Measurements from ENCODE around the gene OLFML2B. TPM values are rescaled to one million over a fixed set of nuclear protein-coding genes. Genes with fewer than 3 reads are reported as not detected.

Gene OLFML2B
- total RNA-seq, 1 experiment from 2014 or later = not detected

- POLR2A ChIA-PET (ENCODE audit: unreplicated experiment) = no interaction called here
- intact Hi-C loops (cut with micrococcal nuclease; ENCODE audit: unreplicated experiment) = no loop called here
- H3K27me3 ChIP-seq (ENCODE audit: insufficient read depth, low read depth) = peaks cover 10% of the 10 kb centered on the region; the same call in 1 of the 2 replicates
- no peaks in the 10 kb centered on the region for H3K9me2 ChIP-seq (ENCODE audit: insufficient read depth)
- H3K9me3 ChIP-seq (ENCODE audit: insufficient read depth, low read depth) = peaks cover 4% of the 10 kb centered on the region; the same call in 1 of the 2 replicates
- no peaks in the 10 kb centered on the region for H3F3A ChIP-seq (ENCODE audit: insufficient read depth, low read depth)
- CTCF ChIA-PET = no interaction called here
- H3K36me3 ChIP-seq (ENCODE audit: low read depth) = no peaks in the 10 kb centered on the region
- no TSS peak for BruUV-seq (replicated peaks)
- H3K4me2 ChIP-seq = no peak overlapping the region
- no peaks in the 10 kb centered on the region for H4K20me1 ChIP-seq (ENCODE audit: insufficient read depth)
- no peak overlapping the region for H3K4me3 ChIP-seq
- no peak overlapping the region for H3K27ac ChIP-seq
- TF ChIP-seq EZH2 (IDR thresholded peaks at IDR 0.05; ENCODE audit: low read depth) (no peak), CTCF (conservative IDR thresholded peaks at IDR 0.05) (no peak)
- no peaks in the 10 kb centered on the region for H3K79me2 ChIP-seq (ENCODE audit: low read depth)
- no peaks in the 10 kb centered on the region for H3K4me1 ChIP-seq (replicated peaks; ENCODE audit: insufficient read depth)
- H2AFZ ChIP-seq = no peak overlapping the region
- no peak for DNase-seq
Measured at GRCh38 chr1:162011337-162012012, 12.2 kb downstream of the OLFML2B start.

DNA sequence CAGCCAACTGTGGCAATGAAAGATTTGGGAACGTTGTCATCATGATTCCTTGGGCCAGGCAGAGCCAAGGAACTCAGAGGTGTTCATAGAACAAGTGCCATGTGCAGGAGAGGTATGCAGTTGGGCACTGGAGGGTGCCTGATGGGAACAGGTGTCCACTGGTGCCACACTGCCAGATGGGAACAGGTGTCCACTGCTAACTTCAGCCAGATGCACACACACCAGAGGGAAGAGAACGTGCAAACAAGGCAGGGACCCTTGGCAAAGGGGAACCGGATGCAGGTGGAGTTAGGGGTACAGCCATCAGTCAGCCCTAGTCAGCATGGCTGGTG, 13.5 kb downstream of the OLFML2B start:
- no peaks in the 10 kb centered on the region for H3K36me3 ChIP-seq (ENCODE audit: low read depth)
- no TSS peak for BruUV-seq (replicated peaks)

GRCh38 chr1:162009501-162010174, 14.0 kb downstream of the OLFML2B start:
- Histone ChIP-seq H3K9me3 (ENCODE audit: insufficient read depth, low read depth) (peaks cover 4% of the 10 kb centered on the region; the same call in 1 of the 2 replicates), H3K36me3 (ENCODE audit: low read depth) (no peaks in the 10 kb centered on the region), H3K79me2 (ENCODE audit: low read depth) (no peaks in the 10 kb centered on the region), H4K20me1 (ENCODE audit: insufficient read depth) (no peaks in the 10 kb centered on the region), H3F3A (ENCODE audit: insufficient read depth, low read depth) (no peaks in the 10 kb centered on the region), H3K27me3 (ENCODE audit: insufficient read depth, low read depth) (no peaks in the 10 kb centered on the region; the same call in 1 of the 2 replicates), H3K4me1 (replicated peaks; ENCODE audit: insufficient read depth) (no peaks in the 10 kb centered on the region), H3K4me2 (no peak overlapping the region), H2AFZ (no peak overlapping the region), H3K27ac (no peak overlapping the region), H3K4me3 (no peak overlapping the region), H3K9me2 (ENCODE audit: insufficient read depth) (no peaks in the 10 kb centered on the region)
- intact Hi-C loops (cut with micrococcal nuclease; ENCODE audit: unreplicated experiment) = no loop called here
- POLR2A ChIA-PET (ENCODE audit: unreplicated experiment) = no interaction called here
- CTCF ChIA-PET = no interaction called here
- DNase-seq = no peak
- TF ChIP-seq EZH2 (IDR thresholded peaks at IDR 0.05; ENCODE audit: low read depth) (no peak), CTCF (conservative IDR thresholded peaks at IDR 0.05) (no peak)
- BruUV-seq (replicated peaks) = no TSS peak

More for the DNA sequence above, 13.5 kb downstream of the OLFML2B start:
- DNase-seq = no peak
- Histone ChIP-seq H3K4me3 (no peak overlapping the region), H4K20me1 (ENCODE audit: insufficient read depth) (no peaks in the 10 kb centered on the region), H3K9me3 (ENCODE audit: insufficient read depth, low read depth) (peaks cover 4% of the 10 kb centered on the region; the same call in 1 of the 2 replicates), H3K27me3 (ENCODE audit: insufficient read depth, low read depth) (no peaks in the 10 kb centered on the region; the same call in 1 of the 2 replicates), H3K27ac (no peak overlapping the region), H2AFZ (no peak overlapping the region), H3F3A (ENCODE audit: insufficient read depth, low read depth) (no peaks in the 10 kb centered on the region), H3K9me2 (ENCODE audit: insufficient read depth) (no peaks in the 10 kb centered on the region), H3K4me1 (replicated peaks; ENCODE audit: insufficient read depth) (no peaks in the 10 kb centered on the region), H3K79me2 (ENCODE audit: low read depth) (no peaks in the 10 kb centered on the region), H3K4me2 (no peak overlapping the region)
- intact Hi-C loops (cut with micrococcal nuclease; ENCODE audit: unreplicated experiment) = no loop called here
- CTCF ChIA-PET = no interaction called here
- TF ChIP-seq EZH2 (IDR thresholded peaks at IDR 0.05; ENCODE audit: low read depth) (no peak), CTCF (conservative IDR thresholded peaks at IDR 0.05) (no peak)
- POLR2A ChIA-PET (ENCODE audit: unreplicated experiment) = no interaction called here

Data from PC-9 (cell line).